IPS-20b (cell line): ENCODE data around the gene ATP9A.
"Not testable (repeated sequence)": the region's sequence is repeated elsewhere in the genome, so short reads cannot be mapped to it uniquely, and the experiment has no call there.

Source experiments
- H3K27ac ChIP-seq: one replicate; pipeline ENCODE4 v1.5.1; 2013; ENCODE audit warnings: low read length
- H3K27me3 ChIP-seq: 2 replicates; pipeline ENCODE4 v1.6.1; 2013; ENCODE audit warnings: mild to moderate bottlenecking, low read length, inconsistent platforms; ENCODE audit not compliant: insufficient read depth
- H3K36me3 ChIP-seq: 2 replicates; pipeline ENCODE4 v1.6.1; 2013; ENCODE audit warnings: low read depth, mild to moderate bottlenecking, inconsistent platforms, low read length, moderate library complexity; ENCODE audit not compliant: insufficient read depth
- H3K4me1 ChIP-seq: 2 replicates; pipeline ENCODE4 v1.6.1; 2013; ENCODE audit warnings: mild to moderate bottlenecking, control low read depth, inconsistent platforms, low read length, moderate library complexity; ENCODE audit not compliant: insufficient read depth
- H3K4me3 ChIP-seq: 2 replicates; pipeline ENCODE4 v1.5.1; 2013; ENCODE audit warnings: mild to moderate bottlenecking, low read length, inconsistent platforms
- H3K9ac ChIP-seq: 2 replicates; pipeline ENCODE4 v1.6.1; 2013; ENCODE audit warnings: low read depth, mild to moderate bottlenecking, inconsistent platforms, low read length, moderate library complexity
- H3K9me3 ChIP-seq: 2 replicates; pipeline ENCODE4 v1.6.1; 2013; ENCODE audit warnings: mild to moderate bottlenecking, low read depth, low read length, inconsistent platforms; ENCODE audit not compliant: insufficient read depth

Gene ATP9A

GRCh38 chr20:51656089-51656488 is 112.1 kb downstream of the ATP9A start:
- peaks cover 16% of the 10 kb centered on the region; the same call in 1 of the 2 replicates for H3K4me1 ChIP-seq
- H3K27ac ChIP-seq, H3K27me3 ChIP-seq, H3K9me3 ChIP-seq, H3K36me3 ChIP-seq, H3K9ac ChIP-seq, H3K4me3 ChIP-seq: not testable (repeated sequence)

DNA sequence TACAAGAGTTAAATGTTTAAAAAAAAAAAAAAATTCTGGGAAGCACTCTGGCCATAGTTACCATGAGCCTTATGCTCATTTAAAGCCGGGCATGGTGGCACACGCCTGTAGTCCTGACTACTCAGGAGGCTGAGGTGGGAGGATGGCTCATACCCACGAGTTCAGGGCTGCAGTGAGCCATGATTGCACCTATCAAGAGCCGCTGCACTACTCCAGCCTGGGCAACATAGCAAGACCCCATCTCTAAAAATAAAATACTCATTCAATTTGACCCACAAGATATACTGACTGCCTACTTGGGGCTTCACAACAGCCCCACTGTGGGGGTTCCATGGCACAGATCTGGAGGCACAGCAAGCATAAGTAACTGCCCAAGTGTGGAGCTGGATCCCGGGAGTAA is 113.7 kb downstream of the ATP9A start:
- Histone ChIP-seq H3K27ac (no peak overlapping the region), H3K4me3 (no peak overlapping the region), H3K27me3 (no peaks in the 10 kb centered on the region), H3K9ac (no peak overlapping the region), H3K36me3 (no peaks in the 10 kb centered on the region), H3K9me3 (no peaks in the 10 kb centered on the region), H3K4me1 (peaks cover 5% of the 10 kb centered on the region; the same call in 1 of the 2 replicates)

DNA sequence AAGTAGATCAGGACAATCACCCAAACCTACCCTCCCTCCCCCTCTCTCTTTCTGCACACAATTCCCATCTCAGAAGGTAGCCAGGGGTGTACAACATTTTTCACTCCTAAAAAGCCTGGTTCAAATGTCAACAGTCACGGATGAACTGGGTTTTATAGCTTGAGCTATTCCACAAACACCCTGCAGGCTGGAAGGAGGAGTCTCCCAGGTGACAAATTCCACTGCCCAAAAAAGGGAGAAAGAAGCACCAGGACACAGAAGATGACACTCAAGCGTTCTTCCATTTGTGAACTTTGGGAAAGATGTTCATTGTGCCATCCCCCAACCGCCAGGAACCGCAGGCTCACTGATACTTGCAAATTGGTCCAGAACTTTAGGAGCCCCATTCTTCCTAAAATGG is 114.1 kb downstream of the ATP9A start:
- no peak overlapping the region for H3K4me3 ChIP-seq
- peaks cover 1% of the 10 kb centered on the region; the same call in 1 of the 2 replicates for H3K4me1 ChIP-seq
- no peak overlapping the region for H3K9ac ChIP-seq
- no peaks in the 10 kb centered on the region for H3K27me3 ChIP-seq
- no peaks in the 10 kb centered on the region for H3K36me3 ChIP-seq
- no peaks in the 10 kb centered on the region for H3K9me3 ChIP-seq
- H3K27ac ChIP-seq = no peak overlapping the region

- Histone ChIP-seq H3K27me3 (no peaks in the 10 kb centered on the region), H3K9me3 (no peaks in the 10 kb centered on the region), H3K9ac (no peak overlapping the region), H3K4me1 (no peaks in the 10 kb centered on the region), H3K36me3 (no peaks in the 10 kb centered on the region), H3K27ac (no peak overlapping the region), H3K4me3 (no peak overlapping the region)
These were observed 115.0 kb downstream of the ATP9A start for GRCh38 chr20:51653226-51653625.

DNA sequence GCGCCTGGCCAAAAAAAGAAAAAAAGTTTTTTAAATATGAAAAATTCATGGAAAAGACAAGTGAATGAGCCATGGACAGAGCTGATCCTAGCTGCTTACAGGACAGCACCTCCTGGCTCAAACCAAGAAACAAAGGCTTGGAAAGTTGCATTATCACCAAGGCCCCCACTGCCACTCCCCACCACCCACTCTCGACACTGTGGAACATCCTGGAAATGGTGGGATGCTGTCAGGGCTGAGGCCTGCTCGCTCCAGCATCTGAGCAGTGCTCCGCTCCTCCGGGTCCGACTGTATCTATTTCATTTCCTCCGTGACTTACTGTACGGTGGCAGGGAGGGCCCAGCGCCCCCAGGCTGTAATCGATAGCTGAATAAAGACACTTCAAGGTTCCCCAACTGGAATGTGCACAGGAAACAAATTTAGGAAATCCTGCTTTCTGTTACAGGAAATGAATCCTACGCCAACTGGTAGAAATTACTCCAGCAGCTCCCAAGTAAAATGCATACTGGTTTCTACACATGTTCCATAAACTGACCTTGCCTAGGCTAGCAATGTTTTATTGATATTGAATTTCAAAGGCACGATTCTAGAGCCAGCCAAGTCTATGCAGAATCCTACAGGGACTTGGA is 116.2 kb downstream of the ATP9A start:
- no peaks in the 10 kb centered on the region for H3K9me3 ChIP-seq
- no peak overlapping the region for H3K9ac ChIP-seq
- no peaks in the 10 kb centered on the region for H3K4me1 ChIP-seq
- H3K27ac ChIP-seq = no peak overlapping the region
- H3K36me3 ChIP-seq = no peaks in the 10 kb centered on the region
- H3K4me3 ChIP-seq = no peak overlapping the region
- H3K27me3 ChIP-seq = no peaks in the 10 kb centered on the region

GRCh38 chr20:51650685-51651134 is 117.5 kb downstream of the ATP9A start:
- Histone ChIP-seq H3K27me3 (no peaks in the 10 kb centered on the region), H3K27ac (no peak overlapping the region), H3K36me3 (no peaks in the 10 kb centered on the region), H3K4me1 (no peaks in the 10 kb centered on the region), H3K9ac (no peak overlapping the region), H3K9me3 (no peaks in the 10 kb centered on the region), H3K4me3 (no peak overlapping the region)

DNA sequence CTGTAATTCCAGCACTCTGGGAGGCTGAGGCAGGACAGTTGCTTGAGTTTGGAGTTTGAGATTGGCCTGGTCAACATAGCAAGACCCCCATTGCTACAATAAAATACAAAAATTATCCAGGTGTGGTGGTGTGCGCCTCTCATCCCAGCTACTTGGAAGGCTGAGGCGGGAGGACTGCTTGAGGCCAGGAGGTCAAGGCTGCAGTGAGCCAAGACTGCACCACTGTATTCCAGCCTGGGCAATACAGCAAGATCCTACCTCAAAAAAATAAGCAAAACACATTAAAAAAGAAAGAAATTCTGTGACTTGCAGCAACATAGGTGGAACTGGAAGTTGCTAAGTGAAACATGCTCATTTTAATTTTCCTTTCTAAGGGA is 119.6 kb downstream of the ATP9A start:
- H3K27me3 ChIP-seq = no peaks in the 10 kb centered on the region
- H3K36me3 ChIP-seq = no peaks in the 10 kb centered on the region

GRCh38 chr20:51647674-51648570 is 120.3 kb downstream of the ATP9A start:
- H3K9me3 ChIP-seq = no peaks in the 10 kb centered on the region
- H3K36me3 ChIP-seq = no peaks in the 10 kb centered on the region
- no peak overlapping the region for H3K9ac ChIP-seq
- no peak overlapping the region for H3K27ac ChIP-seq
- H3K4me1 ChIP-seq = no peaks in the 10 kb centered on the region
- H3K27me3 ChIP-seq = no peaks in the 10 kb centered on the region
- H3K4me3 ChIP-seq = no peak overlapping the region

More for the DNA sequence above, 119.6 kb downstream of the ATP9A start:
- Histone ChIP-seq H3K9me3 (no peaks in the 10 kb centered on the region), H3K27ac (no peak overlapping the region), H3K4me1 (no peaks in the 10 kb centered on the region), H3K9ac (no peak overlapping the region), H3K4me3 (no peak overlapping the region)

DNA sequence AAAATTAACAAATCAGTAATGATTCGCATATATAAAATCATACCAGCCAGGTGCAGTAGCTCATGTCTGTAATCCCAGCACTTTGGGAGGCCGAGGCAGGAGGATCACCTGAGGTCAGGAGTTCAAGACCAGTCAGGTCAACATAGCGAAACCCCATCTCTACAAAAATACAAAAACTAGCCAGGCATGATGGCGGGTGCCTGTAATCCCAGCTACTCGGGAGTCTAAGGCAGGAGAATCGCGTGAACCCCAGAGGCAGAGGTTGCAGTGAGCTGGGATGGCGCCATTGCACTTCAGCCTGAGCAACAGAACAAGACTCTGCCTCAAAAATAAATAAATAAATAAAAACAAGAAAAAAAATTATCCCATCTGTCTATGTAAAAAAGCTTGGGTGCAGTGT is 124.4 kb downstream of the ATP9A start:
- not testable (repeated sequence) for H3K4me3 ChIP-seq, H3K4me1 ChIP-seq, H3K9me3 ChIP-seq, H3K27ac ChIP-seq, H3K36me3 ChIP-seq, H3K9ac ChIP-seq, H3K27me3 ChIP-seq

DNA sequence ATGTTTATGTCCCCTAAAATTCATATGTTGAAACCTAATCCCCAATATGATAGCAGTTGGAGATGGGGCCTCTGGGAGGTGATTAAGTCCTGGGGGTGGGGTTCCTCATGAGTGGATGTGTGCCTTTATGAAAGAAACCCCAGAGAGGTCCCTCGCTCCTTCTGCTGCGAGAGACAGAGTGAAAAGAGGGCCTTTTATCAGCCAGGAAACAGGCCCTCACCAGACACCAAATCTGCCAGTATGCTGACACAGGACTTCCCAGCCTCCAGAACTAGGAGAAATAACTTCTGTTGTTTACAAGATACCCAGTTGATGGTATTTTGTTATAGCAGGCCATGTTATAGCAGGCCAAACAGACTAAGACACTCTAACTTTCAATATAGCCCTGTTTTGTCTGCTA is 124.8 kb downstream of the ATP9A start:
- no peaks in the 10 kb centered on the region for H3K27me3 ChIP-seq
- H3K27ac ChIP-seq = no peak overlapping the region
- no peak overlapping the region for H3K9ac ChIP-seq
- no peaks in the 10 kb centered on the region for H3K4me1 ChIP-seq
- H3K36me3 ChIP-seq = no peaks in the 10 kb centered on the region
- H3K4me3 ChIP-seq = no peak overlapping the region
- no peaks in the 10 kb centered on the region for H3K9me3 ChIP-seq

DNA sequence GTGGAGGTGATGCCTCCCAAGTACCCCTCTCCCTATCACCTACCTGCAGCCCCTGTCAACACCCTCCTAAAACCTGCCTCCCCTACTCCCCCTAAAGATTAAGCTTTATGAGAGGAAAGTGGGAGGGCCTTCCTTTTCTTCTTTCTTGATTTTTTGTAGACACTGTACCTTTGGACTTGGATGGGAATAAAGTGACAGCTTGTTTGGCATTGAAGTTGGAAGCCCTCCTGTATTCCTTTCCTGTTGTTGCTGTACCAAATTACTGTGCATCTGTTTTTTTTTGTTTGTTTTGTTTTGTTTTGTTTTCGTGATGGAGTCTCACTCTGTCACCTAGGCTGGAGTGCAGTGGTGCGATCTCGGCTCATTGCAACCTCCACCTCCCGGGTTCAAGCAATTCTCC is 126.3 kb downstream of the ATP9A start:
- H3K4me3 ChIP-seq = no peak overlapping the region
- H3K9me3 ChIP-seq = no peaks in the 10 kb centered on the region
- no peaks in the 10 kb centered on the region for H3K27me3 ChIP-seq
- no peaks in the 10 kb centered on the region for H3K4me1 ChIP-seq
- no peaks in the 10 kb centered on the region for H3K36me3 ChIP-seq
- no peak overlapping the region for H3K9ac ChIP-seq
- H3K27ac ChIP-seq = no peak overlapping the region

DNA sequence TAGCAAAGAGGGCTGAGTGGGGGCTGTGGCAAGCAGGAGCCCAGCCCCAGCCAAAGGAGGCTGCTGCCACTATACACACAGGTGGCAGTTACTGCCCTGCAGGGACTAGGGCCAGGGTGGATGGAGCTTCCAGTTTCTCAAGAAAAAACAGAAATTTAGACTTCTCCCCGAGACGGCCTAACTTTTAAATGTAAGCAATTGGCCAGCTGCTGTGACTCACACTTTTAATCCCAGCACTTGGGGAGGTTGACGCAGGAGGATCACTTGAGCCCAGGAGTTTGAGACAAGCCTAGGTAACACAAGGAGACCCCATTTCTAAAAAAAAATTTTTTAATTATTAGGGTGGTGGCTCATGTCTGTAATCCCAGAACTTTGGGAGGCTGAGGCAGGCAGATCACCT is 127.4 kb downstream of the ATP9A start:
- H3K27ac ChIP-seq = no peak overlapping the region
- H3K9ac ChIP-seq = no peak overlapping the region
- no peaks in the 10 kb centered on the region for H3K9me3 ChIP-seq
- no peaks in the 10 kb centered on the region for H3K27me3 ChIP-seq
- no peaks in the 10 kb centered on the region for H3K36me3 ChIP-seq
- no peaks in the 10 kb centered on the region for H3K4me1 ChIP-seq
- no peak overlapping the region for H3K4me3 ChIP-seq
